ENCODE measurements around the gene GPR17. TPM values are rescaled to one million over a fixed set of nuclear protein-coding genes. Genes with fewer than 3 reads are reported as not detected.

Gene GPR17, protein sequence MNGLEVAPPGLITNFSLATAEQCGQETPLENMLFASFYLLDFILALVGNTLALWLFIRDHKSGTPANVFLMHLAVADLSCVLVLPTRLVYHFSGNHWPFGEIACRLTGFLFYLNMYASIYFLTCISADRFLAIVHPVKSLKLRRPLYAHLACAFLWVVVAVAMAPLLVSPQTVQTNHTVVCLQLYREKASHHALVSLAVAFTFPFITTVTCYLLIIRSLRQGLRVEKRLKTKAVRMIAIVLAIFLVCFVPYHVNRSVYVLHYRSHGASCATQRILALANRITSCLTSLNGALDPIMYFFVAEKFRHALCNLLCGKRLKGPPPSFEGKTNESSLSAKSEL
- total RNA-seq, result 0.11 TPM
- polyA plus RNA-seq, result 0.47 TPM

DNA sequence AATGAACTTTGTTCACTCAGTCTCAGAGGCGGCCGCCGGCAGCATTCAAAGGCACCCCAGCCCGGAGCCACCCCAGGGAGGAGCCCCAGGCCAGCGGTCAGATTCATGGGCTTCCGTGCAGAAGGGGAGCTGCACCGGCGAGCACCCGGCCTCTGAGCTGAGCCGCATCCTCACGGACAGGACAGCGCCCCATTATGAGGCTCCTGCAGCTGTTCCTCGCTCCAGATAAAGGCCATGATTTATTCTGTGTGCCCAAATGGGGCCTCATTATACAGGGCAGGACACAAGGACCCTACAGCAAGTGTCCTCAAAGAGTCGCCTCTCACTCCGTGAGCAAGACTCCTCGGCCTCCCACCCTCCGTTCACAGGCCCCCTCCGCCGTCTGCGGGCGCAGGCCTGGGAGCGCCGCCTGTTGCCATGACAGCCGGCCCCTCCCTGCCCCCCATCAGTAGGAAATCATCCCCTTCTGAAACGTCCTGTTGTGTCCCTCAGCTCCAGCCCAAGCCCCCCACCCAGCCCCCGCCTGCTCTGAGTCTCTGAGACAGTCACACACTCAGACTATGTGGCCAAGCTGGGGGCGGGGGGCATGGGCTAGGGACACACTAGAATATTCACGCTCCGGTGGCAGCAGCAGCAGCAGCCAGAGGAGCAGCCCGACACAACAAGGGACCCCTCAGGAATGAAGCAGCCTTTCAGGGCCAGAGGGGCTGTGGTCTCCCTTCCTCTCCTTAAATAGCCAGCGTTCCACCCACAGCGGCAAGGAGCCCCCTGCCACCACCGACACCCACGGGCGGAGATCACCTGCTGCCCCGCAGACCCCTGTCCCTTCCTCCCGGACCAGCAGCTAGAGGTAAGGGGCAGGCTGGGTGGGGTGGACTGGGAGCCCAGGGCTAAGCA is at the start of gene GPR17:
Gene GPR17 (plus strand): TSS at position 759 of the 897 bp plus-strand sequence. CDS start 4,583 bp downstream, outside the sequence.
- Histone ChIP-seq H3K4me1 (ENCODE audit: insufficient read depth) (no peaks in the 10 kb centered on the region), H3K4me3 (ENCODE audit: low read depth, low read length) (no peak within 1 kb of the TSS), H3K36me3 (ENCODE audit: insufficient read depth) (no peaks in the 10 kb centered on the region), H3K27ac (ENCODE audit: low read depth) (no peak within 1 kb of the TSS)
- whole genome bisulfite sequencing, result 68% methylated on average over 37 of the region's 37 CpGs
- no peak for DNase-seq (ENCODE audit: extremely low spot score)

DNA sequence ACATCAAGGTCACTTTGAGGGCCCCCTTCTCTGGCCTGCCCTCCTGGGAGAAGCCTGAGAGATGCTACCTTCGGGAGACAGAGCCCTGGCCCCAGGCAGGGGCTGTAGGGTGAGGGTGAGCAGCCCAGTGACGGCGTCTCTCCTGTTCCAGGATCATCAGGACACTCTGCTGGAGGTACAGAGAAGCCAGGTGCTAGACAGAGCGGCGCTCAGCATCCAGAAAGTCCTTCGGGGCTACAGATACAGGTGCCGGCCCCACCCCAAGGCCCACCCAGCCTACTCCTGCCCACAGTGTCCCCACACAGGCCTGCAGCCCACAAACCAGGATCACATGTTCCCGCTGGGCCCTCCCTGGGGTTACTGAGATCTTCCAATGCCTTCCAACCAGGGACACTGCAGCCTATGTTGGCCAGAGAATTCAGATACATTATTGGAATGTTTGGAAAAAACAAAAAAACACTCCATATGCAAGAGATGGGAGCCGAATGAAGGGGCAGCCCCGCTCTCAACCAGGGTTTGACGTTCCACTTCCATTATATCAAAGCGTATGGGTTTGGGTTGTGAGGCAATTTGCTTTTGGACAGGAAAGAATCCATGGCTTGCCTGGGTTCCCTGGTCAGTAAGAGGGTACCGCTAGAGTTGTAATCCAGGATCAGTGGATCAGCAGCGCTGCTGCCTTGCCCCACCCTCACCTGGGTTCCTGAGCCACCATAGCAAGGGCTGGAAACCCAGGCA is 49.5 kb upstream of the GPR17 start:
- no peak for DNase-seq (ENCODE audit: extremely low spot score)
- H3K4me1 ChIP-seq (ENCODE audit: insufficient read depth), result no peaks in the 10 kb centered on the region
- no peaks in the 10 kb centered on the region for H3K36me3 ChIP-seq (ENCODE audit: insufficient read depth)
- WGBS, result 96% methylated on average over 14 of the region's 14 CpGs
- no peak overlapping the region for H3K4me3 ChIP-seq (ENCODE audit: low read depth, low read length)
- H3K27ac ChIP-seq (ENCODE audit: low read depth), result no peak overlapping the region

DNA sequence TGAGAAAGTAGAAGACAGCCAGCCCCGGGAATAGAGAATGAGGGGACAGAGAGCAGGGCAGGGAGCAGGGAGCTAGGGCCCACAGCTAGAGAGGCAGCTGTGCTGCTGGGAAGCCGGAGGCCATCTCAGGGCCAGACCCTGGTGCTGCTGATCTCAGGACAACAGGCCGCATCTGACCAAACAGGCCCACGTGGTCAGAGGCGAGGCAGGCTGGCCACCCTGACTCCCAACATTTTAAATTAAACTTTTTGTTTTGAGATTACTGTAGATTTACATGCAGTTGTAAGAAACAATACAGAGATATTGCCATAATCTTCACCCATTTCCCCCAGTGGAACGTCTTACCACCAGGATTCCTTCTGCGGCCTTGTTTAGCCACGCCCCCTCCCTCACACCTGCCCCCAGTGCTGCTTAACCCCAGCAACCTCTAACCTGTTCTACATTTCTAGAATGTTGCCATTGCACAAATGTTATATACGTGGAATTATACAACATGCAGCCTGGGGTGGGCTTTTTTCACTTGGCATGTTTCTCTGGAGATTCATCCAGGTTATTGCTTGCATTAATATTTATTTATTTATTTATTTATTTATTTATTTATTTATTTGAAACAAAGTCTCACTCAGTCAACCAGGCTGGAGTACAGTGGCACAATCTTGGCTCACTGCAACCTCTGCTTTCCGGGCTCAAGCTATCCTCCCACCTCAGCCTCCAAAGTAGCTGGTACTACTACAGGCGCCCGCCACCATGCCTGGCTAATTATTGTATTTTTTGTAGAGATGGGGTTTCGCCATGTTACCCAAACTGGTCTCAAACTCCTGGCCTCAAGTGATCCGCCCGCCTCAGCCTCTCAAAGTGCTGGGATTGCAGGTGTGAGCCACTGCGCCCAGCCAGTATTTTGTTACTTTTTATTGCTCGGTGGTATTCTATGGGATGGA is 48.6 kb upstream of the GPR17 start:
- Histone ChIP-seq H3K4me1 (ENCODE audit: insufficient read depth) (no peaks in the 10 kb centered on the region), H3K4me3 (ENCODE audit: low read depth, low read length) (no peak overlapping the region), H3K36me3 (ENCODE audit: insufficient read depth) (no peaks in the 10 kb centered on the region), H3K27ac (ENCODE audit: low read depth) (no peak overlapping the region)
- WGBS, result 86% methylated on average over 17 of the region's 17 CpGs
- DNase-seq (ENCODE audit: extremely low spot score), result no peak

DNA sequence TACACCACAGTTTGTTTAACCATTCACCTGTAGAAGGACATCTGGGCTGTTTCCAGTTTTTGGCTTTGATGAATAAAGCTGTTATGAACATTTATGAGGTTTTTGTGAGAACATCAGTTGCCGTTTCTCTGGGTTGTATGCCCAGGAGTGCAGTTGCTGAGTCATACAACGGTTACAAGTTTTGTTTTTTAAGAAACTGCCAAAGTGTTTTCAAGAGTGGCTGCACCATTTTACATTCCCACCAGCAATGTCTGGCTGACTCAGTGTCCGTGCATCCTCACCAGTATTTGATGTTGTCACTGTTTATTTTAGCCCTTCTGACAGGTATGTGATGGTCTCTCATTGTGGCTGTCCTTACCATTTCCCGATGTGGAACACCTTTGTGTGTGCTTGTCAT is 48.0 kb upstream of the GPR17 start:
- Histone ChIP-seq H3K4me1 (ENCODE audit: insufficient read depth) (no peaks in the 10 kb centered on the region), H3K36me3 (ENCODE audit: insufficient read depth) (no peaks in the 10 kb centered on the region), H3K4me3 (ENCODE audit: low read depth, low read length) (no peak overlapping the region), H3K27ac (ENCODE audit: low read depth) (no peak overlapping the region)
- DNase-seq (ENCODE audit: extremely low spot score), result no peak
- WGBS, result 76% methylated on average over 4 of the region's 4 CpGs

DNA sequence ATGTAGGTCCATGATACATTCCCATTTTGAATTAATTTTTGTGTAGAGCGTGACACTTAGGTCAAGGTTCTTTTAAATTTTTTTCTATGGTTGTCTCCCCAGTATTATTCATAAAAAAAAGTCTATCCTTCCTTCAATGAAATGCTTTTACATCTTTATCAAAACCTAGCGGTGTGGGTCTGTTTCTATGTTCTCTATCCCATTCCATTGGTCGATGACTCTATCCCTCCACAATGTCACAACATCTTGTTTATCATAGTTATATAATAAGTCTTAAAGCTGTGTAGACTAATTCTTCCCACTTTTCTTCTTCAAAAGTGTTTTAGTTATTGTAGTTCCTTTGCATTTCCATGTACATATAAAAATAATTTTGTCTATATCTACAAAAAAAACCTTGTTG is 47.2 kb upstream of the GPR17 start:
- no peak overlapping the region for H3K27ac ChIP-seq (ENCODE audit: low read depth)
- 91% methylated on average over 3 of the region's 3 CpGs for WGBS
- no peaks in the 10 kb centered on the region for H3K36me3 ChIP-seq (ENCODE audit: insufficient read depth)
- H3K4me3 ChIP-seq (ENCODE audit: low read depth, low read length), result no peak overlapping the region
- no peaks in the 10 kb centered on the region for H3K4me1 ChIP-seq (ENCODE audit: insufficient read depth)
- DNase-seq (ENCODE audit: extremely low spot score), result no peak

DNA sequence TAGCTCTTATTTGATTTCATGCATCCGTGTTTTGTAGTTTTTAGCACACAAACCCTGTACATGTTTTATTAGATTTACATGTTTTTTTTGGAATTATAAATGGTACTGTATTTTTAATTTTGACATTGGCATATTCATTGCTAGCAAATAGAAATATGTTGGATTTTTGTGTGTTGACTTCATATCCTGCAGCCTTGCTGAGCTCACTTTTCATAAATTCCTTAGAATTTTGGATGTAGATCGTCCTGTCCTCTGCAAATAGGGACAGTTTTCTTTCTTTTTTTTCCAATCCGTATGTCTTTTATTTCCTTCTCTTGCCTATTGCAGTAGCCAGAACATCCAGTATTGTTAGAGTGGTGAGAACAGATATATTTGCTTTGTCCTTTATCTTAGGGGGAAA is 46.7 kb upstream of the GPR17 start:
- WGBS, result 68% methylated on average over 3 of the region's 3 CpGs
- no peaks in the 10 kb centered on the region for H3K36me3 ChIP-seq (ENCODE audit: insufficient read depth)
- no peak for DNase-seq (ENCODE audit: extremely low spot score)
- no peak overlapping the region for H3K27ac ChIP-seq (ENCODE audit: low read depth)
- no peaks in the 10 kb centered on the region for H3K4me1 ChIP-seq (ENCODE audit: insufficient read depth)
- H3K4me3 ChIP-seq (ENCODE audit: low read depth, low read length), result no peak overlapping the region

DNA sequence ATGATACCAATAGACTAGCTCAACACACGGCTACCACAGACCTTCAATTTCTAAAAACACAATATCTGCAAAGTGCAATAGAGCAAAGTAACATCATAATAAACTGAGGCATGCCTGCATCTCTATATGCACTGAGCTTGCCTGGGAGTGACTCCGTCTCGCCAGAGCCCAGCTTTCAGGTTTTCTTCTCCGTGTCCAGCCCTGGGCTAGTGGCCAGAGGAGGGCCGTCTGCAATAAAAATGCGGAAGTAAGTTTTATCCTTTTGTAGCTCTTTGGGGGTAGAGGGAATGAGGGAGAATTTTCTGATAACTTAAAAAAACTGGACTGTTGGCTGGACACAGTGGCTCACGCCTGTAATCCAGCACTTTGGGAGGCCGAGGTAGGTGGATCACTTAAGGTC is 41.0 kb upstream of the GPR17 start:
- 71% methylated on average over 8 of the region's 8 CpGs for WGBS
- DNase-seq (ENCODE audit: extremely low spot score), result no peak
- no peak overlapping the region for H3K4me3 ChIP-seq (ENCODE audit: low read depth, low read length)

DNA sequence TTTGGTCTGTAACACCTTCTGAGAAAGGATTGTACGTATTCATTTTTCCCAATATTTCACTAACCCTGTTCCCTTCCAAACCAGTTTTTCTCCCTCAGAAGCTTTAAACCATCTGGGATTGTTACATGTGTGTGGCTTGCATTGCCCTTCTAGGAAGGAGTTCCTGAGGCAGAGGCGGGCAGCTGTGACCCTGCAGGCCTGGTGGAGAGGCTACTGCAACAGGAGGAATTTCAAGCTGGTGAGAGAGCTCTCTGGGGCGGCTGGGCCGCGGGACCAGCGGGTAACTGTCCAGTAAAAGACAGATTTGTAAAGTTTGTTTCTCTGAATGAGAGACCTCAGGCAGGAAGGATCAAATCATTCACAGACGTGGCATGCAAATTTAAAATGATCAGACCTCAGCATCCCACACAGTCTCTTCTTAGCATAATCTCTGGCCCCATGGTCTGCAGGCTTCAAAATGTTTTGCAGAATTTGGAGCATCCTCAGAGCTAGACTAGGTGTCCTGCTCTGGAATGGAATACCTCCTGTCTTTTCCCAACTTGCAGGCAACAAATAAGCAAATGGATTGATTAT is 40.2 kb upstream of the GPR17 start:
- H3K36me3 ChIP-seq (ENCODE audit: insufficient read depth), result no peaks in the 10 kb centered on the region
- no peak overlapping the region for H3K4me3 ChIP-seq (ENCODE audit: low read depth, low read length)
- H3K4me1 ChIP-seq (ENCODE audit: insufficient read depth), result no peaks in the 10 kb centered on the region
- no peak for DNase-seq (ENCODE audit: extremely low spot score)
- H3K27ac ChIP-seq (ENCODE audit: low read depth), result no peak overlapping the region
- WGBS, result 89% methylated on average over 7 of the region's 7 CpGs

More for the DNA sequence above, 41.0 kb upstream of the GPR17 start:
- Histone ChIP-seq H3K36me3 (ENCODE audit: insufficient read depth) (no peaks in the 10 kb centered on the region), H3K4me1 (ENCODE audit: insufficient read depth) (no peaks in the 10 kb centered on the region), H3K27ac (ENCODE audit: low read depth) (no peak overlapping the region)

DNA sequence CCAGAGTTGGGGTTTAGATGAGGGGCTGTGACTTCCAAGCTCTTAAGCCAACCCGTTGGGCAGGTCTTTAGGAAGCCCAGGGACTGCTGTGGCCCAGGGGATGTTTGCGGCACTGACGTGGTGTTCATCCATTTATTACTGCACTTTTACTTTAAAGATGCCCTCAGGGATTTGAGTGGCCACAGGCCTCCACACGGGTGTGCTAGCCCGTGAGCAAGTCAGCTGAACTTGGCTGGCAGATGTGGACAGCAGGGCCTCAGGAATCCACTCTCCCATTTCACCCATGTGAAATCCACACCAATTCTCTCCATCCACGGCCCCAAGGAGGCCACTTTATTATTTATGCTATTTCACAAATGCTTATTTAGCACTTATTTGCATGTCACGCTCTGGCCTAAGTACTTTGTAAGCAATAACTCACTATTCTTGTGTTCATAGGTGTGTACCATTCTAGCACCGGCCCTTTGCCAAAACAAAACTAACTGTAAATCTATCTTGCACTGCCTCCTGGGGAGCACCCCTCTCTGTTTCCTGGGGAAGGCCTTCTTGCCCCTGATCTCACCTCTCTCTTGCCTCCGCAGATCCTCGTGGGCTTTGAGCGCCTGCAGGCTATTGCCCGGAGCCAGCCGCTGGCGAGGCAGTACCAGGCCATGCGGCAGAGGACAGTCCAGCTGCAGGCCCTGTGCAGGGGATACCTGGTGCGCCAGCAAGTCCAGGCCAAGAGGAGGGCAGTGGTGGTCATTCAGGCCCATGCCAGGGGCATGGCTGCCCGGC is 39.1 kb upstream of the GPR17 start:
- no peak for DNase-seq (ENCODE audit: extremely low spot score)
- no peak overlapping the region for H3K27ac ChIP-seq (ENCODE audit: low read depth)
- no peaks in the 10 kb centered on the region for H3K4me1 ChIP-seq (ENCODE audit: insufficient read depth)
- H3K4me3 ChIP-seq (ENCODE audit: low read depth, low read length), result no peak overlapping the region
- no peaks in the 10 kb centered on the region for H3K36me3 ChIP-seq (ENCODE audit: insufficient read depth)
- WGBS, result 93% methylated on average over 17 of the region's 17 CpGs

DNA sequence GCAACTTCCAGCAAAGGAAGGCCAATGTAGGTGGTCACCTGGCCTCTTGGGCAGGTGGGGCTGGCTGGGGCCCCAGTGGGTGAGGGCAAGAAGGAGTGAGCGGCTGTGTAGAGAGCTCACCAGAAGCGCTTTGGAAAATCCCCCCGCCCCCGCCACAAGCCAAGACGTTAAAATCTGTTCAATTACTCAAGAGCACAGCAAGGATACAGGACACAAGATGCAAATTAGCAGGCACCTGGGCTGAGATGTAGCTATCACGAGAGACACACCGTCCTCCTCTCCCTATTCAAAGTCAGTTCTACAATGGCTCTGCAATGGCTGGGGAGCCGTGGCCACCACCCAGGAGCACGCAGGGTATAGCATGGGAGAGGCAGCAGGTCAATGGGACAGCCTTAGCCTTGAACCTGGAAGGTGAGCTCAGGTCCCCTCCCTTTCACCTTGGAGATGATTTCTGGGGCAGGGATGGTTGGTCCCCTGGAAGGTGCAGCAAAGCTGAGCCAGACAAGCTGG is 38.5 kb upstream of the GPR17 start:
- no peak for DNase-seq (ENCODE audit: extremely low spot score)
- no peak overlapping the region for H3K27ac ChIP-seq (ENCODE audit: low read depth)
- no peaks in the 10 kb centered on the region for H3K36me3 ChIP-seq (ENCODE audit: insufficient read depth)
- 92% methylated on average over 9 of the region's 9 CpGs for WGBS
- no peak overlapping the region for H3K4me3 ChIP-seq (ENCODE audit: low read depth, low read length)
- no peaks in the 10 kb centered on the region for H3K4me1 ChIP-seq (ENCODE audit: insufficient read depth)

DNA sequence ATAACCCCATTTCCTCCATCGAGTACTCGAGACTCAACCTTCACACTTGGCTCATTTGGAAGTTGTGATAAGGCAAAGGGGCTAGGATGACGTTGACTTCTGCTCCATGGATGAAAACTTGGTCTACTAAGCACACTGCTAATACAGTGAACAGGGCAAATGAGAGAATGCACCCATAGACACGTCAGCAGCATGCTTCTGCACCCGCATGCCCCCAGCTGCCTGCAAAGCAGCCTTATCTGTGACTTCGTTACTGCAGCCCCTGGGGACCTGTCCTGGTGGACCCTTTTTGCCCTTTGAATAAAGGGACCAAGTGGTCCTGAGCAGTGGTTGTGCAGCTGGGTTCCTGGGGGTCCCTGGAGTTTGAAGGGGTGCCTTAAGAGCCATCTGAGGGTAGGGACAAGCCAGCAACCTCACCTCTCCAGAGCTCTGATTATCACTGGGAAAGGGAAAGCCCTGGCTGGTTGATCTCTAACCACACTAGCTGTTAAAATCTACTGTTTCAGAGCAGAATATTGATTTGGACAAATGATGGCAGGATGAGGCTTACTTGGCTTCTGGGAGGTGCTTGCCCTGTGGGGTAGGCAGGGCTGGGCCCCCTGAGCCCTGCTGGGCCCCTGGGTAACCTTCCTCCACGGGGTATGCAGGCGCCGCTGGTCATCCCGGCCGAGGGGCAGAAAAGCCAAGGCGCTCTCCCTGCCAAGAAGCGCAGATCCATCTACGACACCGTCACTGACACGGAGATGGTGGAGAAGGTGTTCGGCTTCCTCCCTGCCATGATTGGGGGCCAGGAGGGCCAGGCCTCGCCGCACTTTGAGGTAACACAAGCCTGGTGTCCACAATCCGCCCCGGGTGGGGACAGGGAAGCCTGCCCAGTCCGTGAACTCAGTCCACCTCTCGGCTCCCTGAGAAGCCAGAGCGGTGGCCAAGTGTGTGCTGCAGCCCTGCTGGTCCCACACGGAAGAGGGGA is 37.6 kb upstream of the GPR17 start:
- 83% methylated on average over 25 of the region's 25 CpGs for WGBS

More for the DNA sequence above, 37.6 kb upstream of the GPR17 start:
- H3K4me1 ChIP-seq (ENCODE audit: insufficient read depth), result no peaks in the 10 kb centered on the region
- no peak overlapping the region for H3K4me3 ChIP-seq (ENCODE audit: low read depth, low read length)
- no peak for DNase-seq (ENCODE audit: extremely low spot score)
- no peak overlapping the region for H3K27ac ChIP-seq (ENCODE audit: low read depth)
- H3K36me3 ChIP-seq (ENCODE audit: insufficient read depth), result no peaks in the 10 kb centered on the region
